SK-N-MC (cell line): ENCODE data around the gene ANAPC13.

ENCODE experiments used
- EZH2 ChIP-seq: fragments of 200-600 bp; sonication (generic); IDR thresholded peaks from one replicate; pipeline ENCODE4 v1.6.1; 2017; ENCODE audit warnings: antibody characterized with exemption
- FOXP2 ChIP-seq: optimal IDR thresholded peaks from 2 replicates; pipeline ENCODE3; 2011; ENCODE audit warnings: mild to moderate bottlenecking, moderate library complexity; ENCODE audit not compliant: insufficient read depth; ENCODE audit errors: extremely low read length, control extremely low read depth
- POLR2AphosphoS5 ChIP-seq: IDR thresholded peaks from 2 replicates; pipeline ENCODE4 v1.6.1; 2012; ENCODE audit warnings: mild to moderate bottlenecking, low read depth, low read length, borderline replicate concordance

DNA sequence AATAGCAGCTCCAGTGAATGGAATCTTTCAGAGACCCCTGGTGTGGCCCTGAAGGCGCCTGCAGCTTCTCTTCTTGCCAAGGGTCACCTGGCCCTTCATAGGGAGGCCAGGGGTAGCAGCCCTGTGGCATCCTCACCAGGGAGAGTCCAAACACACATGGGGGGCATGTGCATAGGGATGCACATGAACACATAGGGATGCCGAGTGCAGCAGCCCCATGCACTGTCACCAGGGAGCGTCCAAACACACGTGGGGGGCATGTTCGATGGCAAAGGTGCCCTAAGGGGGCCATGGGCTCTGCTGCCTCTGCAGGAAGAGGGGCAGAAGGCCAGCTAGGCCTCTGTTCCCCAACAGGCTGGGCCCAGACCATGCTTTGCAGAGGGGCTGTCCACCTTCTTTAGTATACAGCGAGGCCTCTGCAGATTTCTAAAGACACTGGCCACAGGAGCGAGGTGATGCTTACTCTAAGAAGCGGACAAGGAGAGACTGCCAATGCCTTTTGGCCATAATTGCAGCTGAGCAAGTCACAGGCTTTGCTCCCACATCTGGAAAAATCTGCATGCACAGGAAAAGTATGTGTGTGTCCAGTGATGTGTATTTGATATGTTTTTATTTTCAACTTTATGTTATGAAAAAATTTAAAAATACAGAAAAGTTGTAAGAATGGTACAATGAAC, 21.0 kb downstream of the ANAPC13 start:
- TF ChIP-seq POLR2AphosphoS5 (no peak), EZH2 (no peak), FOXP2 (no peak)
